NCI-H187 (cell line): ENCODE results near the gene GGPS1.
"Not testable (repeated sequence)": the region's sequence is repeated elsewhere in the genome, so short reads cannot be mapped to it uniquely, and the experiment has no call there.

ENCODE experiments used
- DNase-seq, 2 experiments: peaks; one replicate each; lab custom pipeline; 2025; lab: John Stamatoyannopoulos, UW

The GGPS1 gene

DNA sequence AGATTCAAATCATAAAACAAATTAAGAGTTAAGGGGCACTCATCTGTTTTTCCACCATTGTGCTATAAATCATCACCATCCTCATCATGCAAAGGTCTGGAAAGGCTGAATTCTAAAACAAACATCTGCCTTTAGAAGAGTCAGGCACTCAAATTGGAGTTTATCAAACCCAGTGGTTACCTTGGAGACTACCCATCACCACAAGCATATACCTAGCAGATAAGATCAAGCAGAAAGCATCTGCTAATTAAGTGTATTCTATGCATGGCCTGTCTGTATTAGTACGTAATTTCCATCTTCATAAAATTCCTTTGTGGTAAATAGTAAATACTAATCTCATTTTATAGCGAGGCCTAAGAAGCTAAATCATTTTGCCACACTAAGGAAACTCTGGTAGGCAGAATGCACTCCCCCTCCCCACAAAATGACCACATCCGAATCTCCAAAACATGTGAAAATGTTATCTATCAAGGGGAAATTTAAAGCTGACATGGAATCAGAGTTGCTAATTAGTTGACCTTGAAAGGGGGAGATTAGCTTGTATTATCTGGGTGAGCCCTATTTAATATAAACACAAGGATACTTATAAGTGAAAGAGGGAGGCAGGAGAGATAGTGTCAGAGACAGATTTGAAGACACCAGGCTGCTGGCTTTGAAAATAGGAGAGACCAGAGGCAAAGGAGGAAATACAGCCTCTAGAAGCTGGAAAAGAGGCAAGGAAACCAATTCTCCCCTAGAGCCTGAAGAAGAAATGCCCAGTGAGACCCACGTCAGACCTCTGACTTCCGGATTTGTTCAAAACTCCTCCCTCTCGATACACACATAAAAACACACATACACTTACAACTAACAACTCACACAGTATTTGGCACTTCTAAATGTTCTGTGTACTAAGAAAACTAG lies 23.6 kb upstream of the GGPS1 start:
- DNase-seq = no peak

- DNase-seq = no peak
Measured at GRCh38 chr1:235307158-235308124, 20.9 kb upstream of the GGPS1 start.

GRCh38 chr1:235309206-235309605 lies 19.2 kb upstream of the GGPS1 start:
- DNase-seq = not testable (repeated sequence)

DNA sequence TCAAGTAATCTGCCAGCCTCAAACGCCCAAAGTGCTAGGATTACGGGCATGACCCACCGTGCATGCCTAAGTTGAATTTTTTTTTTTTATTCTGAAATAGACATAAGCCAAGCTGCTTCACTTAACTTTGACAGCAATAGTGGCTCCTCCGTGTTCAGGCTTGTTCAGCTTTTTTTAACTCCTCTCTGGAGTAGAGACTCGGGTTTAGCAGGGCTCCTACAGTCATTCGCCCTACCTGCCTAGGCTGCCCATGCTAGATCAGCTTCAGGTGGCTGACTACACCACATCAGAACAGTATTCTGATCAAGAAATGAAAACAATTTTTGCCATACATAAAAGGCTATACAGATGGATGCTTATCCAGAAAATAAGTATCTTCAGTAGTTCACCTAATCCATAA lies 15.1 kb upstream of the GGPS1 start:
- DNase-seq = no peak

GRCh38 chr1:235313931-235314678 lies 14.3 kb upstream of the GGPS1 start:
- no peak for DNase-seq

DNA sequence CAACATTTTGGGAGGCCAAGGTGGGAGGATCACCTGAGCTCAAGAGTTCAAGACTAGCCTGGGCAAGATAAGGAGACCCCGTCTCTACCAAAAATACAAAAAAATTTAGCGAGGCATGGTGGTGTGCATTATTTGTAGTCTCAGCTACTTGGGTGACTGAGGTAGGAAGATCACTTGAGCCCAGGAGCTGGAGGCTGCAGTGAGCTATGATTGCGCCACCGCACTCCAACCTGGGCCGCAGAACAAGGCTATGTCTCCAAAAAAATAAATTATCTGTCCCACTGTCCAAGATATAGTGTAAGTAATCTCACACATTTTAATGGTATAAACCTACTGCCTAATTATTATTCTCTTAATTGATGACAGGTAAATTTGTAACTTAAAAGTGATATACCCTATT lies 13.2 kb upstream of the GGPS1 start:
- no peak for DNase-seq

GRCh38 chr1:235315735-235316134 lies 12.6 kb upstream of the GGPS1 start:
- DNase-seq = no peak

GRCh38 chr1:235317168-235317567 lies 11.2 kb upstream of the GGPS1 start:
- no peak for DNase-seq

DNA sequence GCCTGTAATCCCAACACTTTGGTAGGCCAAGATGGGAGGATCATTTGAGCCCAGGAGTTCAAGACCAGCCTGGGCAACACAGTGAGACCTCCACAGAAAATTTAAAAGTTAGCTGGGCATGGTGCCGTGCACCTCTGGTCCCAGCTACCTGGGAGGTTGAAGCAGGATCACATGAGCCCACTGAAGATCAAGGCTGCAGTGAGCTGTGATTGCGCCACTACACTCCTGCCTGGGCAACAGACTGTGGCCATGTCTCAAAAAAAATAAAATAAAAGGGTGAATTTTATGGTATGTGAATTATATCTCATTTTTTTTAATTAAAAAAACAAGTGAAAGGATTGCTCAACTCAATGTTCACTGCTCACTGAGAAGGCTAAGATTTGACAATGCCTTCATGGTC lies 9.1 kb upstream of the GGPS1 start:
- DNase-seq = no peak

GRCh38 chr1:235320521-235321179 lies 7.7 kb upstream of the GGPS1 start:
- no peak for DNase-seq

- DNase-seq = no peak
Measured at GRCh38 chr1:235324296-235324695, 4.1 kb upstream of the GGPS1 start.

DNA sequence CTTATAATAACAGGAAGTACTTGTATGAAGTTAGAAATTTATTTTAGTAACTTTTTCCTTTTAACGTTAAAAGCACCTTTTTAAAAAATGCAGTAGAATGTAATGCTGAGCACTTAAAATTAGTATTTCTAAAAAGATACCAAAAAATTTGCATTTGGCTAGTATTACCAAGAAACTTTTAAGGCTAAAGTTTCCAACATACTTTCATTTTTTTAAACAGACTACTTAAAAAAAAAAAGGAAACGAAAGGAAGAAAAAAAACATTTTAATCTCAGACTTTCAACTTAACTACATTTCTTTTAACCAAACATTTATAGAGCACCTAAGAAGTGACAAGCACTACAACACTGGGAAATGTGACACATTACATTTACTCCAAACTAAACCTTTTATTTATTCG lies 3.2 kb upstream of the GGPS1 start:
- no peak for DNase-seq

GRCh38 chr1:235325854-235326253 lies 2.5 kb upstream of the GGPS1 start:
- DNase-seq = no peak

GRCh38 chr1:235326719-235327558 lies 1.4 kb upstream of the GGPS1 start:
- DNase-seq = no peak

- DNase-seq = no peak
Measured at GRCh38 chr1:235327559-235328270, 655 bp upstream of the GGPS1 start, which contains the start of gene ARID4B. Gene ARID4B, minus strand, starts transcription at chr1:235328179. Its CDS starts 1,260 bp downstream, at chr1:235326919.

DNA sequence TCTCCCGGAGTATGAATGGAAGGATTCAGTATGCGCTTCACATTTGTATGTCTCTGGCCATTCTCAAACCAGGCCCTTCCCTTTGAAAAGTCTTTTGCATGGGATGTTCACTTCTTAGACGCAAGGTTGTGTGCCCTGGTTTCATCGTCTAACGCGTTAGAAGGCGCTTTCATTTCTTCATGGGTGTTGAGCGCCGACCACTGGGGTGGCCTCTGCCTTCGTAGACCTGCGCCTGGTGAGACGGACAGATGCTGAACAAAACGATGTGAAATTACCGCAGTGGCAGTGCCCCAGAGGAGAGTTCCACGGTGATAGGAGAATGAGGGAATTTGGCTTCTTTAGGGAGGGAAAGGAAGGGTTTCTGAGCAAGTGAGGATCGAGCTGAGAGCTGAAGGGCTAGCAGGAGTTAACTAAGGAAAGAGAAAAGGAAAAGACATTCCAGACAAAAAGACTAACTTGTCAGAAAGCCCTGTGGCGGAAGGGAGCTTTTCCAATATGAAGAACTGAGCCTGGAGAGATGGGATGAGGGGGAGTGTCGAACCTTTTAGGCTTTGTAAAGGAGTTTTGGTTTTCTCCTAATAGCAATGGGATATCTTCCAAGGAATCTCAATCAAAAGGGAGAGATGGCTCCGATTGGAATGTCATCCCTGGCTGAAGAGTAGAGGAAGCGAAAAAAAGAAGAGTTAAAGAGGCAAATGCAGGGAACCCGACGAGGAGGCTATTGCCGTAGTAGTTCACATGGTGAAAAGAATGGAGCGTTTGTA lies 951 bp downstream of the GGPS1 start:
- DNase-seq = no peak

DNA sequence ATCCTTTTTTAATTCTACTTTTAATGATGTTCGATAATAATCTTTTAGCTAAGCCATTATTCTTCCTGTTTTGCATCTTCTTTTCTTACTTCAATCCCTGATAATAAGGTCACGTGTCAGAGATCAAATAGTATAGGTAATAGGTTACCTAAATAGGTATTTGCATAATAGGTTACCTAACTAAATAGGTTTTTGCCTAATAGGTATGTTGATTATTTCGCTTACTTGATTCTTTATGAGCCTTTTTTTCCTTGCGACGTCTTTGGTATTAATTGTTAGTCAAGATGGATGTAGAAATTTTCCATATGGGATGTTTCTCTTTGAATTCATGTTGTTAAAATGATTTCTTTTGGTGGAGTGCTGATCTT lies 2.5 kb downstream of the GGPS1 start:
- DNase-seq = no peak

- no peak for DNase-seq
Measured at GRCh38 chr1:235331401-235331800, 3.0 kb downstream of the GGPS1 start.

DNA sequence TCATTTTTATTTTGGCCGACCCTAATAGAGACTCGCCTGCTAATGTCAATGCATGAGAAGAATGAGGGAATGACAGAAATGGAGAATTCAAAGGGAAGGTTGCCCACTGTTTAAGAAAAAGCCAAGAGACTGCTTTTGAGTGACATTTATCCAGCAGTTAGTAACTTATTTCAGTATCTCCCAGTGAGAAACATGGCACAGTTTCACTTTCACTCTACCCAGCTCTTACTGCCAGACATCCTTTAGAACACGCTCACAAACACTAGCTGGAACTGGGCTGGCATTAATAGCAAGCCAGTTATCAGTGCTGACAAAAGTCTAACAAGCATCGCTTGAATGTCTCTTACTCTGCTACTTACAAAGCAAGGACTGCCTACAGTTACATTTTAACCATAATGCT lies 8.5 kb downstream of the GGPS1 start:
- DNase-seq = no peak
